ENCODE results near the gene DDIT3. TPM values are rescaled to one million over a fixed set of nuclear protein-coding genes. Genes with fewer than 3 reads are reported as not detected.

The DDIT3 gene
- total and polyA plus RNA-seq, 2 of the 13 experiments (the other 11 are each of a cell fraction or from before 2014, with no cell fraction given): 27.5 to 48.7 TPM

GRCh38 chr12:57522011-57522886, 1.9 kb upstream of the DDIT3 start, which contains the start of gene MBD6 (continued):
- TF ChIP-seq, protein P1, sequence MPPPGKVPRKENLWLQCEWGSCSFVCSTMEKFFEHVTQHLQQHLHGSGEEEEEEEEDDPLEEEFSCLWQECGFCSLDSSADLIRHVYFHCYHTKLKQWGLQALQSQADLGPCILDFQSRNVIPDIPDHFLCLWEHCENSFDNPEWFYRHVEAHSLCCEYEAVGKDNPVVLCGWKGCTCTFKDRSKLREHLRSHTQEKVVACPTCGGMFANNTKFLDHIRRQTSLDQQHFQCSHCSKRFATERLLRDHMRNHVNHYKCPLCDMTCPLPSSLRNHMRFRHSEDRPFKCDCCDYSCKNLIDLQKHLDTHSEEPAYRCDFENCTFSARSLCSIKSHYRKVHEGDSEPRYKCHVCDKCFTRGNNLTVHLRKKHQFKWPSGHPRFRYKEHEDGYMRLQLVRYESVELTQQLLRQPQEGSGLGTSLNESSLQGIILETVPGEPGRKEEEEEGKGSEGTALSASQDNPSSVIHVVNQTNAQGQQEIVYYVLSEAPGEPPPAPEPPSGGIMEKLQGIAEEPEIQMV (CRISPR knock-in tag; IDR thresholded peaks at IDR 0.05; ENCODE audit: low read depth): 0 out of 2 replicates have a peak, but pooled peaks have one; percentile 63
- TF ChIP-seq, protein P2, sequence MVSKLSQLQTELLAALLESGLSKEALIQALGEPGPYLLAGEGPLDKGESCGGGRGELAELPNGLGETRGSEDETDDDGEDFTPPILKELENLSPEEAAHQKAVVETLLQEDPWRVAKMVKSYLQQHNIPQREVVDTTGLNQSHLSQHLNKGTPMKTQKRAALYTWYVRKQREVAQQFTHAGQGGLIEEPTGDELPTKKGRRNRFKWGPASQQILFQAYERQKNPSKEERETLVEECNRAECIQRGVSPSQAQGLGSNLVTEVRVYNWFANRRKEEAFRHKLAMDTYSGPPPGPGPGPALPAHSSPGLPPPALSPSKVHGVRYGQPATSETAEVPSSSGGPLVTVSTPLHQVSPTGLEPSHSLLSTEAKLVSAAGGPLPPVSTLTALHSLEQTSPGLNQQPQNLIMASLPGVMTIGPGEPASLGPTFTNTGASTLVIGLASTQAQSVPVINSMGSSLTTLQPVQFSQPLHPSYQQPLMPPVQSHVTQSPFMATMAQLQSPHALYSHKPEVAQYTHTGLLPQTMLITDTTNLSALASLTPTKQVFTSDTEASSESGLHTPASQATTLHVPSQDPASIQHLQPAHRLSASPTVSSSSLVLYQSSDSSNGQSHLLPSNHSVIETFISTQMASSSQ (IDR thresholded peaks at IDR 0.05; ENCODE audit: low read depth): 0 out of 2 replicates have a peak, but pooled peaks have one; percentile 33
- TF ChIP-seq, protein P2 (CRISPR knock-in tag; IDR thresholded peaks at IDR 0.05; ENCODE audit: borderline replicate concordance): no peak; the same call in 1 of the 2 replicates
- TF ChIP-seq, protein P3, sequence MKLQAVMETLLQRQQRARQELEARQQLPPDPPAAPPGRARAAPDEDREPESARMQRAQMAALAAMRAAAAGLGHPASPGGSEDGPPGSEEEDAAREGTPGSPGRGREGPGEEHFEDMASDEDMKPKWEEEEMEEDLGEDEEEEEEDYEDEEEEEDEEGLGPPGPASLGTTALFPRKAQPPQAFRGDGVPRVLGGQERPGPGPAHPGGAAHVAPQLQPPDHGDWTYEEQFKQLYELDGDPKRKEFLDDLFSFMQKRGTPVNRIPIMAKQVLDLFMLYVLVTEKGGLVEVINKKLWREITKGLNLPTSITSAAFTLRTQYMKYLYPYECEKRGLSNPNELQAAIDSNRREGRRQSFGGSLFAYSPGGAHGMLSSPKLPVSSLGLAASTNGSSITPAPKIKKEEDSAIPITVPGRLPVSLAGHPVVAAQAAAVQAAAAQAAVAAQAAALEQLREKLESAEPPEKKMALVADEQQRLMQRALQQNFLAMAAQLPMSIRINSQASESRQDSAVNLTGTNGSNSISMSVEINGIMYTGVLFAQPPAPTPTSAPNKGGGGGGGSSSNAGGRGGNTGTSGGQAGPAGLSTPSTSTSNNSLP (IDR thresholded peaks at IDR 0.05; ENCODE audit: low read depth, low read length): 0 out of 2 replicates have a peak, but pooled peaks have one; percentile 22
- 0 out of 2 replicates have a peak, but pooled peaks have one; percentile 15 for TF ChIP-seq E2F5 (CRISPR knock-in tag; conservative IDR thresholded peaks at IDR 0.05)
- peak; percentile 58; the same call in 1 of the 2 replicates for TF ChIP-seq ZNF317 (CRISPR knock-in tag; IDR thresholded peaks at IDR 0.05)
- TF ChIP-seq PATZ1 (CRISPR knock-in tag; IDR thresholded peaks at IDR 0.05): peak; percentile 98
- TF ChIP-seq ZUFSP (CRISPR knock-in tag; IDR thresholded peaks at IDR 0.05; ENCODE audit: borderline replicate concordance): no peak
- no peak for TF ChIP-seq TOPORS (CRISPR knock-in tag; IDR thresholded peaks at IDR 0.05)
- peak; percentile 93; the same call in 1 of the 2 replicates for TF ChIP-seq ZNF34 (CRISPR knock-in tag; IDR thresholded peaks at IDR 0.05; ENCODE audit: borderline replicate concordance)
- TF ChIP-seq KDM5A (IDR thresholded peaks at IDR 0.05; ENCODE audit: borderline replicate concordance, low read length): no peak
- no peak for TF ChIP-seq ZNF781 (CRISPR knock-in tag; IDR thresholded peaks at IDR 0.05; ENCODE audit: borderline replicate concordance, not compliant biosample characterization)
- no peak for TF ChIP-seq PHB2 (IDR thresholded peaks at IDR 0.05; ENCODE audit: partially characterized antibody)
- 0 out of 2 replicates have a peak, but pooled peaks have one; percentile 55 for TF ChIP-seq ZNF232 (CRISPR knock-in tag; IDR thresholded peaks at IDR 0.05; ENCODE audit: borderline replicate concordance)

Measured in HepG2 (cell line).